Measurements from ENCODE around the gene NRIP1. TPM values are rescaled to one million over a fixed set of nuclear protein-coding genes. Genes with fewer than 3 reads are reported as not detected.

Gene NRIP1
- total and polyA plus RNA-seq, 2 of the 13 experiments (the other 11 are each of a cell fraction or from before 2014, with no cell fraction given), result 21.0 to 69.0 TPM

DNA sequence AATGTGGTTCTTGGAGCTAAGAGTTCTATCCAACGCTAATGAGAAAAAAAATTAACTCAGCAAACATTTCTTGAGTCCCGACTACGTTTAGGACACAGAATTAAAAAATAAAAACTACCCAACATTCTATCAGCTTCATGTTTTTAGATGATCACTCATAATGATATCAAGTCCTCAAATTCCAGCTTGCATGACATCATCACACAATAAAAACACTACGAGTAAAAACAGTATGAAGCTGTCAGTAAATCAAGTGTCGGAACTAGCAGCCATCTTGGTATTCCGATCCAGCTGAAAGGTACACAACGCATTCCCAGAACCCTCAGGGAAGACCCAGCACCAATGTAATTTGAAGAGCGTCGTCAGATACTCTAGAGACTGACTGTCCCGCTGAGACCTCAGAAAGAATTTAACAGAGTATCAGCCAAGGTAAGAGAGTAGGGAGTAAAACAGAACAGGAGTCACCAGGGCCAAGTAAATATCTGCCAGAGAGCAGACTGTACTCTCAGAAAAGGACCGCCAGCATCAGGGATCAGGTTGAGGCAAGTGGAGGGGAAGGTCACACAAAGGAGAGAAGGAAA is 57.0 kb downstream of the NRIP1 start:
- Histone ChIP-seq H3K27me3 (ENCODE audit: control insufficient read depth in 1 of 2, insufficient read depth in 2 of 2, low read length in 2 of 2) (no peaks in the 10 kb centered on the region), H3K27ac (ENCODE audit: extremely low read length, insufficient read depth, low read length) (no peak overlapping the region), H3K79me2 (ENCODE audit: insufficient read depth, low read length) (peaks cover 94% of the 10 kb centered on the region), H3K4me3 (replicated peaks in 1 of 3; ENCODE audit: insufficient read depth in 1 of 3, low read depth in 2 of 3, low read length in 3 of 3) (no peak overlapping the region), H3K36me3 (replicated peaks in 1 of 2; ENCODE audit: control insufficient read depth in 1 of 2, insufficient read depth in 2 of 2, low read length in 2 of 2) (peaks cover 6 to 46% of the 10 kb centered on the region in 2 experiments; a peak in 4 of 5 replicates), H4K20me1 (ENCODE audit: insufficient read depth, low read length) (peaks cover 47% of the 10 kb centered on the region), H2AFZ (ENCODE audit: low read length) (no peak overlapping the region), H3K9me3 (ENCODE audit: low read length) (no peaks in the 10 kb centered on the region), H3K9ac (ENCODE audit: insufficient read depth, low read depth, low read length) (no peak overlapping the region), H3K4me1 (ENCODE audit: insufficient read depth, low read length) (peaks cover 56% of the 10 kb centered on the region), H3K4me2 (ENCODE audit: low read depth, low read length) (no peak overlapping the region)
- POLR2A ChIA-PET, result interaction anchor here (1.0 kb wide), 1 partner anchor 57 kb away, joined by 3 read pairs; the partner anchor contains the start of gene NRIP1
- CTCF ChIA-PET (ENCODE audit: low intra/inter-chr PET ratio, low total read pairs), result no interaction called here
- no TSS peak for BruUV-seq (replicated peaks)
- ATAC-seq, result peak; percentile 35
- TF ChIP-seq RBM22 (optimal IDR thresholded peaks at IDR 0.05; ENCODE audit: low read length), result peak; percentile 74
- peak; percentile 89 for TF ChIP-seq ATF7 (IDR thresholded peaks at IDR 0.05)
- no peak for TF ChIP-seq ATF7 (CRISPR knock-in tag; IDR thresholded peaks at IDR 0.05)
- TF ChIP-seq, protein P1, sequence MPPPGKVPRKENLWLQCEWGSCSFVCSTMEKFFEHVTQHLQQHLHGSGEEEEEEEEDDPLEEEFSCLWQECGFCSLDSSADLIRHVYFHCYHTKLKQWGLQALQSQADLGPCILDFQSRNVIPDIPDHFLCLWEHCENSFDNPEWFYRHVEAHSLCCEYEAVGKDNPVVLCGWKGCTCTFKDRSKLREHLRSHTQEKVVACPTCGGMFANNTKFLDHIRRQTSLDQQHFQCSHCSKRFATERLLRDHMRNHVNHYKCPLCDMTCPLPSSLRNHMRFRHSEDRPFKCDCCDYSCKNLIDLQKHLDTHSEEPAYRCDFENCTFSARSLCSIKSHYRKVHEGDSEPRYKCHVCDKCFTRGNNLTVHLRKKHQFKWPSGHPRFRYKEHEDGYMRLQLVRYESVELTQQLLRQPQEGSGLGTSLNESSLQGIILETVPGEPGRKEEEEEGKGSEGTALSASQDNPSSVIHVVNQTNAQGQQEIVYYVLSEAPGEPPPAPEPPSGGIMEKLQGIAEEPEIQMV (CRISPR knock-in tag; IDR thresholded peaks at IDR 0.05; ENCODE audit: low read depth), result no peak
- TF ChIP-seq ATRX (CRISPR knock-in tag; IDR thresholded peaks at IDR 0.05; ENCODE audit: borderline replicate concordance), result no peak
- TF ChIP-seq, protein P2, sequence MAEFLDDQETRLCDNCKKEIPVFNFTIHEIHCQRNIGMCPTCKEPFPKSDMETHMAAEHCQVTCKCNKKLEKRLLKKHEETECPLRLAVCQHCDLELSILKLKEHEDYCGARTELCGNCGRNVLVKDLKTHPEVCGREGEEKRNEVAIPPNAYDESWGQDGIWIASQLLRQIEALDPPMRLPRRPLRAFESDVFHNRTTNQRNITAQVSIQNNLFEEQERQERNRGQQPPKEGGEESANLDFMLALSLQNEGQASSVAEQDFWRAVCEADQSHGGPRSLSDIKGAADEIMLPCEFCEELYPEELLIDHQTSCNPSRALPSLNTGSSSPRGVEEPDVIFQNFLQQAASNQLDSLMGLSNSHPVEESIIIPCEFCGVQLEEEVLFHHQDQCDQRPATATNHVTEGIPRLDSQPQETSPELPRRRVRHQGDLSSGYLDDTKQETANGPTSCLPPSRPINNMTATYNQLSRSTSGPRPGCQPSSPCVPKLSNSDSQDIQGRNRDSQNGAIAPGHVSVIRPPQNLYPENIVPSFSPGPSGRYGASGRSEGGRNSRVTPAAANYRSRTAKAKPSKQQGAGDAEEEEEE (CRISPR knock-in tag; IDR thresholded peaks at IDR 0.05; ENCODE audit: borderline replicate concordance), result no peak
- no peak for TF ChIP-seq ZSCAN25 (CRISPR knock-in tag; IDR thresholded peaks at IDR 0.05)
- peak; percentile 42; the same call in 1 of the 2 replicates for TF ChIP-seq CREB1 (IDR thresholded peaks at IDR 0.05)
- no peak for TF ChIP-seq CREB1 (CRISPR knock-in tag; IDR thresholded peaks at IDR 0.05)
- no peak for FAIRE-seq
- no peak for DNase-seq (ENCODE audit: low spot score)
- in situ Hi-C loops (cut with HindIII; ENCODE audit: extremely low pct_ligation_motif_present, low pct_unique_long_range_greater_than_20kb) (no loop called here), intact Hi-C loops (cut with micrococcal nuclease; ENCODE audit: unreplicated experiment) (no loop called here)
- WGBS (ENCODE audit: low lambda C conversion rate), result 97% methylated on average over 11 of the region's 11 CpGs

Measured in HepG2 (cell line).